Muscle layer of colon (tissue), 2 donors: ENCODE measurements around the gene DLGAP1.

Experiments
- H3K27ac ChIP-seq: one replicate; pipeline ENCODE4 v1.7.0; 2013; ENCODE audit warnings: low read depth, mild to moderate bottlenecking, low read length, moderate library complexity
- H3K27me3 ChIP-seq, 2 donors: one replicate each; pipeline ENCODE4 v1.7.0; 2013; ENCODE audit warnings: low read length in 2 of 2, mild to moderate bottlenecking in 2 of 2; ENCODE audit not compliant: insufficient read depth in 2 of 2, control insufficient read depth in 1 of 2
- H3K36me3 ChIP-seq: one replicate; pipeline ENCODE4 v1.7.0; 2013; ENCODE audit warnings: mild to moderate bottlenecking, low read length; ENCODE audit not compliant: insufficient read depth
- H3K4me1 ChIP-seq: one replicate; pipeline ENCODE4 v1.7.0; 2013; ENCODE audit warnings: mild to moderate bottlenecking, low read length; ENCODE audit not compliant: insufficient read depth
- H3K4me3 ChIP-seq, 2 donors: one replicate each; pipeline ENCODE4 v1.7.0; 2013; ENCODE audit warnings: low read length in 2 of 2, low read depth in 1 of 2, mild to moderate bottlenecking in 1 of 2, moderate library complexity in 1 of 2
- H3K9ac ChIP-seq: one replicate; pipeline ENCODE4 v1.7.0; 2013; ENCODE audit warnings: low read length
- H3K9me3 ChIP-seq: one replicate; pipeline ENCODE4 v1.7.0; 2013; ENCODE audit warnings: mild to moderate bottlenecking, low read length
- donor health status: abdominal sarcoma.
- donor health status: Adenocarcinoma of cecum.

Gene DLGAP1

DNA sequence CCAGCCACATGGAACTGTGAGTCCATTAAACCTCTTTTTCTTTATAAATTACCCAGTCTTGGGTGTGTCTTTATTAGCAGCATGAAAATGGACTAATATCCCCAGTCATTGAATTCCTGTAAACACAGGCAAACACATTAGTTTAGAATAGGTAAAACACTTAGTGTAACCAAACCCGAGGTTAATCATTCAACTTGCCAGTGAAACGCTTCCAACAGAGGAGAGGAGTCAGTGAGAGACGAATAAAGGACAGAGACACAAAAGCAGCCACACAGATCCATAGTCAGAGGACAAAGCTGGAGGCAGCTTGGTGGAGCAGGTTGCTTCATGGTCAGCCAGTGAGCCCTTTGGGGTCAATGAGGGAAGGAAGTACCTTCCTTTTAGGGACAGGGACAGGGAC, 657.1 kb downstream of the DLGAP1 start:
- Histone ChIP-seq H3K9me3 (no peaks in the 10 kb centered on the region), H3K36me3 (no peaks in the 10 kb centered on the region), H3K27me3 (no peaks in the 10 kb centered on the region), H3K4me3 (no peak overlapping the region), H3K27ac (no peak overlapping the region), H3K9ac (no peak overlapping the region), H3K4me1 (no peaks in the 10 kb centered on the region)

DNA sequence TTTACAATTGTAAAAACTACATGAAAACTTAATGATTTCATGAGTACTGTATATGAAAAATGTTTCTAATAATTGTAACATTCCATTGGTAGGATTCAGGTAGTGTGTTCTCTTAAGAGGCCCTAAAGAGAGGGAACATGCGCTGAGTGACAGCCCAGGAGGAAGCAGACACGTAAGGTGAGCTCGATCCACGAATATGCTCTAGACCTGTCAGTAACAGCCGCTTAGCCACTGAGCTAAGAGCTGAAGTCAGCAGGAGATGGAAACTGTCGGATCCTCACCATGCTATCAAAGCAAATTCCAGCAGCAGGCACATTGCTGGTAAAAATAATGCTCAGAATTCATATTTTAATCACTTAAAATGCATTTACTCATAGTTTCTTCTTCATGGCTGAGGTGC, 658.7 kb downstream of the DLGAP1 start:
- no peaks in the 10 kb centered on the region for H3K9me3 ChIP-seq

DNA sequence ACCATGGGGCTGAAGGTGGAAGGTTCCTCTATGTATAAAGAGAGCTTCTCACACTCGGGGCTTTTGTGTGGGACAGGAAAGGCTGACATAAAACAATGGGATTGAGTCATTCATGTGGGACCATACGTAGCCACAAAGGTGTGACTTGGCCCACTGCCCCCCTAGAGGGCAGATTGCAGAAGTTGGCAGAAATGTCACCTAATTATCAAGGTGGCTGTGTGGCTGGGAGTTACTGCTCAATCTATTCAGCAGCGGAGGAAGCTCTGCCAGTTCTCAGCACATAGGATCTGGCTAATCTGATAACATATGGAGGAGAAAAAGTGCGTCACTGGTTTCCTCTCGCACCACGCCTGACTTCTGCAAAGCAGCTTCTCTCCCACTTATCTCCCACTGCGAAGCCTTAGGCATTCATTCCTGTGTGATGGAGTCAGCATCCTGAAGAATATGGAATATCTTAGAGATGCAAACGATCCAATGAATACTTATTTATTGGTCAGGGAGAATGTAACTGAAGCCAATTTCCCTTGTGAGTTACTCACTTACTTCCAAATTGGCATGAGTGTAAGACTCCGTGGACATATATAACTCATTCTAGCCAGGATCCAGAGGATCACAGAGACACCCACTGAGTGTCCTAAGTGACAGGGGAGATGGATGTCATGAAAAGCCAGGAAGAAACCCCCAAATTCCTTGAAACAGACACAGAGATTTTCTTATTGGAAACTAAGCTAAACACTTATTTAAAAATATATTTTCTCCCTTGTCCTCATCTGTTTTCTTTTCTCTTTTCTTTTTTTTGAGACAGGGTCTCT, 660.4 kb downstream of the DLGAP1 start:
- Histone ChIP-seq H3K9ac (no peak overlapping the region), H3K9me3 (no peaks in the 10 kb centered on the region), H3K4me3 (no peak overlapping the region), H3K4me1 (no peaks in the 10 kb centered on the region), H3K27me3 (no peaks in the 10 kb centered on the region), H3K36me3 (no peaks in the 10 kb centered on the region), H3K27ac (no peak overlapping the region)

More for the DNA sequence above, 658.7 kb downstream of the DLGAP1 start:
- Histone ChIP-seq H3K27me3 (no peaks in the 10 kb centered on the region), H3K9ac (no peak overlapping the region), H3K4me3 (no peak overlapping the region), H3K4me1 (no peaks in the 10 kb centered on the region), H3K36me3 (no peaks in the 10 kb centered on the region), H3K27ac (no peak overlapping the region)

DNA sequence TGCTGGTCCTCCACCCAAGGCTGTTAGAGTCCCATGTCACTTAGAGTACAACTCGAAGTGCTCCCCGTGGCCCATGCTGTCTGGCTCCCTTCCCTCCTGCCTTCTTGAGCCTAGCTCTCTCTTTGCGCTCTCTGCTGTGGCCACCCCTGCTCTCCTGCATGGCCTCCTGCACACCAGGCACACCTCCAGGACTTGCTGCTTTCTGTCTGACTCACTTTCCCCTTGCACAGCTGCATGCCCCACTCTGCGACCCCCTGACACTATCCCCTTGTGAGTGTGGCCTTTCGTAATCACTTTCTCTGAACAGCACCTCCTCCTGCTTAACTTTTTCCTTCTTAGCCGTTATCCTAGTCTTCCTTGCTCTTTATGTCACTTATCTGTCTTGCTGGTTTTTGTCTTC, 661.6 kb downstream of the DLGAP1 start:
- H3K27ac ChIP-seq = no peak overlapping the region
- no peaks in the 10 kb centered on the region for H3K9me3 ChIP-seq
- H3K9ac ChIP-seq = no peak overlapping the region
- H3K27me3 ChIP-seq = no peaks in the 10 kb centered on the region
- no peaks in the 10 kb centered on the region for H3K4me1 ChIP-seq
- no peaks in the 10 kb centered on the region for H3K36me3 ChIP-seq
- H3K4me3 ChIP-seq = no peak overlapping the region

DNA sequence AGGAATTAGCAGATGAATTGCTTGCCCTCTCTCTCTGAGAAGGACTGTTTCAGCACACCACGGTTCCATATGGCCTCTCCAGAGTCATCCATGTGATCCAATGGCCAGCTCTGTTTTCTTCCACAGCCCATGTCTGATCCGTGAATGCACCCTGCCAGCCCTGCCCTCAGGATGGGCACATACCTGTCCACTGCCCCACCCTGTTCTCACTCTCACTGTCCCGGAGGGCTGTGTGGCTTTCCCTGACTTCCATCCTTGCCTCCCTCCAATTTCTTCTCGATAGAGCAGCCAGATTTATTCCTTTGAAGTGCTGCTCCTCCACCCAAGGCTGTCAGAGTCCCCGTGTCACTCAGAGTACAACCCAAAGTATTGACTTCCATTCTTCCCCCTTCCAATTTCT, 662.0 kb downstream of the DLGAP1 start:
- Histone ChIP-seq H3K27me3 (no peaks in the 10 kb centered on the region), H3K9me3 (no peaks in the 10 kb centered on the region), H3K9ac (no peak overlapping the region), H3K4me1 (no peaks in the 10 kb centered on the region), H3K36me3 (no peaks in the 10 kb centered on the region), H3K4me3 (no peak overlapping the region), H3K27ac (no peak overlapping the region)

DNA sequence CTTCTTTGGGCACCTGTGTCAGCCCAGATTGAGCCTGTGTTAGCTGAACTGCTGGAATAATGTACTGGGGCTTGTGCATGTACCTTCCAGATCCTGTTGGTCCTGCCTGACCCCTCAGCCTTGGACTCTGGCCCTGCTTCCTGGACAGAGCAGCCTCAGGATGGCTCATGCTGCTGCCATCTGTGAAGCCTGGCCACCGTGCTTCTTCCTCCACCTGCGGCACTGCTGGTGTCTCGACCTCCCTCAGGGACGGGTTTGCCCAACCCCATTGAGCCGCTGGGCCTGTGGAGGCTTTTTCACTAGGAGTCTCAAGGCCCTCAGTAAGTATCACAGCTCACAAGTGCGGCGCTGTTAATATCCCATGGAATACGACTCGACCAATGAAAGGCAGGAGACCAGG, 662.4 kb downstream of the DLGAP1 start:
- H3K27ac ChIP-seq = no peak overlapping the region
- no peak overlapping the region for H3K9ac ChIP-seq

DNA sequence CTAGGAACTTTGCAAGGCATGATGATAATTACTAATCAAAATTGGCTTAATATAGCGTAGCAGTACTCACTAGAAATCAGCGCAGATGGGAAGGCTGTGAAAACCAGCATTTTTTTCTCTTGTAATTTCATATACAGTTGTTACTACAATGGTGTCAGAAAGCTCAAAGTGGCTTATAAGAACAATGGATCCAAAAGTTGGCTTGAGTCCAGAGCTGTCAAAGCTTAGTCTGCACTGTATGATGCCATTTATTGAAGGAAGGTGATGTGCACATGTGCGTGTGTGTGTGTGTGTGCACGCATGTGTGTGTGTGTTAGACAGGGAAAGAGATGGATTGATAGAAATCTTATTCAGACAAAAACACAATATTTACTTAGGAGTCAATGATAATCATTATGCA, 663.9 kb downstream of the DLGAP1 start:
- Histone ChIP-seq H3K4me3 (no peak overlapping the region), H3K9ac (no peak overlapping the region), H3K36me3 (no peaks in the 10 kb centered on the region), H3K27me3 (no peaks in the 10 kb centered on the region), H3K9me3 (no peaks in the 10 kb centered on the region), H3K4me1 (no peaks in the 10 kb centered on the region), H3K27ac (no peak overlapping the region)

More for the DNA sequence above, 662.4 kb downstream of the DLGAP1 start:
- Histone ChIP-seq H3K4me1 (no peaks in the 10 kb centered on the region), H3K4me3 (no peak overlapping the region), H3K27me3 (no peaks in the 10 kb centered on the region), H3K36me3 (no peaks in the 10 kb centered on the region), H3K9me3 (no peaks in the 10 kb centered on the region)

DNA sequence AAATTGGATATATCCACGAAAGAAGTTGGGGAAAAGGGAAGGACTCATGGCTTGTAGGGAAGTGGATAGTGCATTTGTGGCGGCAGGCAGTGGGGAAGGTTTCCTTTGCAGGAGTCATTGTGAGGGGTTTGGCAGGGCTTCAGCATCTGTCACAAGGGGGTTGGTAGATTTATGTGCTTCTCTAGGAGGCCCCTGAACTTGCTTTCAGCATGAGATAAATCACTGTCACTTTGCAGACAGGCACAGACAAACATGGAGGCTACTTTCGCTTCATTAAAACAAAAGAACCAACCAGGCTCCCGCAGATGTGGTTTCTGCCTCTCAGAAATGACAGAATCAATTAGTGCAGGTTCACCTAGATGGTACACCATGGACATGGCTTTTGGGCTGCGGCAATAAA, 664.4 kb downstream of the DLGAP1 start:
- no peaks in the 10 kb centered on the region for H3K4me1 ChIP-seq
- no peaks in the 10 kb centered on the region for H3K27me3 ChIP-seq
- no peaks in the 10 kb centered on the region for H3K9me3 ChIP-seq
- no peak overlapping the region for H3K9ac ChIP-seq
- no peak overlapping the region for H3K27ac ChIP-seq
- no peaks in the 10 kb centered on the region for H3K36me3 ChIP-seq
- no peak overlapping the region for H3K4me3 ChIP-seq

DNA sequence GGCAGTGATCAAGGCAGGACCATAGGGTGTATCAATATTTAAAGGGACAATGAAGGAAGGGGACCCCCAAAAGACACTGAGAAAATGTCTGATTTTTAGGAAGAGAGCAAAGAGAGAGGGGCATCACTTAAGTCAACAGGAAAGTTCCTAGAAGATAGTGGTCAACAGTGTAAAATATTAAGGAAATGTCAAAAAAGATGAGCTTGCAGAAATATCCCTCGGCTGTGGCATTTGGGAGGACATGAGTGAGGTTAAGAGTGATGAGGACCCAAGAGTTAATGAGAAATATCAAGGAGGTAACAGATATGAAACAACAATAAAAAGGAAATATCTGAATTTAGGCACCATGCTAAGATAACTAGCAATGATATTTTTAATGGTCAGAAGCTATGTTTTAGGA, 665.6 kb downstream of the DLGAP1 start:
- Histone ChIP-seq H3K4me3 (no peak overlapping the region), H3K9me3 (no peaks in the 10 kb centered on the region), H3K27ac (no peak overlapping the region), H3K27me3 (no peaks in the 10 kb centered on the region), H3K9ac (no peak overlapping the region), H3K36me3 (no peaks in the 10 kb centered on the region), H3K4me1 (no peaks in the 10 kb centered on the region)

DNA sequence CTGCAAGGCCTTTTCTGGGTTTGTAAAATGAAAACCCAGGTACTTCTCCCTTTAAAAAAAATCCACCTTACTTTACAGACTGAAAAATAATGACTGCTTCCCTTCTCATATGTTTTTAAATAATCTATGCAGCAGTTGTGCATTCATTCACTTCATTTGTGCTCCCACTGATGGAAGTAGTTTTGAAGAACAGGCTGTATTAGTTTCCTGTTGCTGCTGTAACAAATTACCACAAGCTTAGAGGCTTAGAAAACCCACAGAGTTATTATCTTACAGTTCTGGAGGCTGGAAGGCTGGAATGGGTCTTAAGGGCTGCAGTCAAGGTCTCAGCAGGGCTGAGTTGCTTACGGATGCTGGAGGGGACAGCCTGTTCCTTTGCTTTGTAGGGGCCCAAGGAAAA, 670.2 kb downstream of the DLGAP1 start:
- Histone ChIP-seq H3K27me3 (no peaks in the 10 kb centered on the region), H3K4me1 (no peaks in the 10 kb centered on the region), H3K9me3 (no peaks in the 10 kb centered on the region), H3K36me3 (no peaks in the 10 kb centered on the region), H3K27ac (no peak overlapping the region), H3K4me3 (no peak overlapping the region), H3K9ac (no peak overlapping the region)

DNA sequence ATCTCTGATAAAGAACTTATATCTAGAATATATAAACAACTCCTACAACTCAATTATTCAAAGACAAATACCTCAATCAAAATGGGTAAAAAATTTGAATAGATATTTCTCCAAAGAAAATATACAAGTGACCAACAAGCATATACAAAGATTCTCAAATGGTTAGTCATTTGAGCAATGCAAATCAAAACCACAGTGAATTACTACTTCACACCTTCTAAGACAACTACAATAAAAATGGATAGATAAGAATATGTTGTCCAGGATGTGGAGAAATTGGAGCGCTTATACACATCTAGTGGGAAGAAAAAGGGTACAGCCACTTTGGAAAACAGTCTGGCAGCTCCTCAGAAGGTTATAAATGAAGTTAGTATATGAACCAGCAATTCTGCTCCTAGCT, 672.2 kb downstream of the DLGAP1 start:
- Histone ChIP-seq H3K27ac (no peak overlapping the region), H3K9ac (no peak overlapping the region), H3K4me1 (no peaks in the 10 kb centered on the region), H3K27me3 (no peaks in the 10 kb centered on the region), H3K4me3 (no peak overlapping the region), H3K36me3 (no peaks in the 10 kb centered on the region), H3K9me3 (no peaks in the 10 kb centered on the region)

DNA sequence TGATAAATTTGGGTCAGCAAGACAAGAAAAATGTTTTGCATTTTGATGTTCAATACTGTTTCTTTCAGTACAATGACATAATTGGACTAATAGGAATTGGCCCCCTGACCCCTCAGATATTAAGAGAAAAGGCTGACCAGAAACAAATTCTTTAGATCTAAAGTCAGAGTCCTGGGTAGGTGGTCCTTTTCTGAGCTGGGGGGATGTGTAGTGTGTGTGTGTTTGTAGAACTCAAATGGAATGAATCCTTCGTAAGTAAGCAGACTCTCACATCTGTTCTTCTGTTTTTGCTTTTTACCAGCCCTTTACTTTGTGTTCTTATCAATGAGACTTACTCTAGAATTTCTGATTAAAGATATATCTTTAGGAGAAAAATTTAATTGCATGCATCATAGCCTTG, 677.4 kb downstream of the DLGAP1 start:
- H3K36me3 ChIP-seq = no peaks in the 10 kb centered on the region
- no peaks in the 10 kb centered on the region for H3K9me3 ChIP-seq
- H3K9ac ChIP-seq = no peak overlapping the region
- no peak overlapping the region for H3K4me3 ChIP-seq
- H3K27ac ChIP-seq = no peak overlapping the region
- H3K4me1 ChIP-seq = no peaks in the 10 kb centered on the region
- H3K27me3 ChIP-seq = no peaks in the 10 kb centered on the region
